SK-N-SH treated with all-trans-retinoic acid at 6 μM for 48 hours (cell line): ENCODE measurements around the gene GTPBP1.

Experiments used
- ATAC-seq: fragments of 200-7000 bp; cut with Tn5 transposase; 3 replicates; pipeline ENCODE4 v1.9.1; 2020; ENCODE audit warnings: mild to moderate bottlenecking, moderate library complexity
- ARNTL ChIP-seq: fragments of 450-650 bp; formaldehyde crosslinking; IDR thresholded peaks from 2 replicates; pipeline ENCODE4 v1.5.0; 2020; ENCODE audit warnings: low read depth, mild to moderate bottlenecking, moderate library complexity, borderline replicate concordance
- BACH2 ChIP-seq: fragments of 250-450 bp; sonication (Bioruptor Pico); IDR thresholded peaks from 2 replicates; pipeline ENCODE4 v1.9.0; 2021; ENCODE audit warnings: mild to moderate bottlenecking, borderline replicate concordance
- CSDC2 ChIP-seq: fragments of 250-450 bp; sonication (Bioruptor Pico); IDR thresholded peaks from 2 replicates; pipeline ENCODE4 v1.5.0; 2020; ENCODE audit warnings: mild to moderate bottlenecking, moderate library complexity
- ESRRG ChIP-seq: fragments of 250-450 bp; sonication (Bioruptor Pico); IDR thresholded peaks from 2 replicates; pipeline ENCODE4 v1.6.1; 2021; ENCODE audit warnings: mild to moderate bottlenecking
- GLIS3 ChIP-seq: fragments of 250-450 bp; sonication (Bioruptor Pico); IDR thresholded peaks from 2 replicates; pipeline ENCODE4 v1.5.0; 2020; ENCODE audit warnings: mild to moderate bottlenecking, moderate library complexity
- ISL1 ChIP-seq: fragments of 250-450 bp; sonication (Bioruptor Pico); IDR thresholded peaks from 2 replicates; pipeline ENCODE4 v2.1.2; 2022; ENCODE audit warnings: mild to moderate bottlenecking, moderate library complexity
- OSR1 ChIP-seq: fragments of 250-450 bp; sonication (Bioruptor Pico); IDR thresholded peaks from 2 replicates; pipeline ENCODE4 v1.8.0; 2022; ENCODE audit warnings: moderate library complexity, mild to moderate bottlenecking, inconsistent platforms
- PATZ1 ChIP-seq: fragments of 250-450 bp; sonication (Bioruptor Pico); IDR thresholded peaks from 2 replicates; pipeline ENCODE4 v1.8.0; 2020; ENCODE audit warnings: mild to moderate bottlenecking, moderate library complexity, borderline replicate concordance
- POU6F1 ChIP-seq: fragments of 250-450 bp; sonication (Bioruptor Pico); IDR thresholded peaks from 2 replicates; pipeline ENCODE4 v1.8.0; 2021; ENCODE audit warnings: low read depth, mild to moderate bottlenecking, moderate library complexity, borderline replicate concordance
- PPARA ChIP-seq: fragments of 250-450 bp; sonication (Bioruptor Pico); IDR thresholded peaks from 2 replicates; pipeline ENCODE4 v1.5.0; 2020; ENCODE audit warnings: mild to moderate bottlenecking, borderline replicate concordance
- RARB ChIP-seq: fragments of 250-450 bp; sonication (Bioruptor Pico); IDR thresholded peaks from 2 replicates; pipeline ENCODE4 v1.8.0; 2021; ENCODE audit warnings: mild to moderate bottlenecking, moderate library complexity
- TCF4 ChIP-seq: fragments of 250-450 bp; sonication (Bioruptor Pico); IDR thresholded peaks from 2 replicates; pipeline ENCODE4 v1.8.0; 2021; ENCODE audit warnings: mild to moderate bottlenecking, moderate library complexity, borderline replicate concordance
- TOX ChIP-seq: fragments of 250-450 bp; sonication (Bioruptor Pico); IDR thresholded peaks from 2 replicates; pipeline ENCODE4 v1.8.0; 2021; ENCODE audit warnings: mild to moderate bottlenecking, moderate library complexity, borderline replicate concordance
- ZC3H10 ChIP-seq: fragments of 250-450 bp; sonication (Bioruptor Pico); IDR thresholded peaks from 2 replicates; pipeline ENCODE4 v1.5.1; 2021; ENCODE audit warnings: mild to moderate bottlenecking, moderate library complexity
- ZFP3 ChIP-seq: fragments of 250-450 bp; sonication (Bioruptor Pico); IDR thresholded peaks from 2 replicates; pipeline ENCODE4 v1.5.0; 2020; ENCODE audit warnings: mild to moderate bottlenecking, moderate library complexity
- ZFP30 ChIP-seq: fragments of 450-650 bp; formaldehyde crosslinking; IDR thresholded peaks from 2 replicates; pipeline ENCODE4 v1.5.0; 2022; ENCODE audit warnings: mild to moderate bottlenecking, moderate library complexity
- ZNF70 ChIP-seq: fragments of 450-650 bp; formaldehyde crosslinking; IDR thresholded peaks from 2 replicates; pipeline ENCODE4 v1.5.0; 2020; ENCODE audit warnings: mild to moderate bottlenecking, moderate library complexity
- ZNF8 ChIP-seq: fragments of 450-650 bp; formaldehyde crosslinking; IDR thresholded peaks from 2 replicates; pipeline ENCODE4 v1.5.0; 2020; ENCODE audit warnings: mild to moderate bottlenecking, moderate library complexity
- TF ChIP-seq, protein P1 (sequence below): fragments of 250-450 bp; sonication (Bioruptor Pico); IDR thresholded peaks from 2 replicates; pipeline ENCODE4 v1.5.1; 2021; ENCODE audit warnings: mild to moderate bottlenecking, moderate library complexity
- TF ChIP-seq, protein P2 (sequence below): fragments of 250-450 bp; sonication (Bioruptor Pico); IDR thresholded peaks from 2 replicates; pipeline ENCODE4 v1.5.0; 2020; ENCODE audit warnings: mild to moderate bottlenecking, moderate library complexity

Gene GTPBP1

DNA sequence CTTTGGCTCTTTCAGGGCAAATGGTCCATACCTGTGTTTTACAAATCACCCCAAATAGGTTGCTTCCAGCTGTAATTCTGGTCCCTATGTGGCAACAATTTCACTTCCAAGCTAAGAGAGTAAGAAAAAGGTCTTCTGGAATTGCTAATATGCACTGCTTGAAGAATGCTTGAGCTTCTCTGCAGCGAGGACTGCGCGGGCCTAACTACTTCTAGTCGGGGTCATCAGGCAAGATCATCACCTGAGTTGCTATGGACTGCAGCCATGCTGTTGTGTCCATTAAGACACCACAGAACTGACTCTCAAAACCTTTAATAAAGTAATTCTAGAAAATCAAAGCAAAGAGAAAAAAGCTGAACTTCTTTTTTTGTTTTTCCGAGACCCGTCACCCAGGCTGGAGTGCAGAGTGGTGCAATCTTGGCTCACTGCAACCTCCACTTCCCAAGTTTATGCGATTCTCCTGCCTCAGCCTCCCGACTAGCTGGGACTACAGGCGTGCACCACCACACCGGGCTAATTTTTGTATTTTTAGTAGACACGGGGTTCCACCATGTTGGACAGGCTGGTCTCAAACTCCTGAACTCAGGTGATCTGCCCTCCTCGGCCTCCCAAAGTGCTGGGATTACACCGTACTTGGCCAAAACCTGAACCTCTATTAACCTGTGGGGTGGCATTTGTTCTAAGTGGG is 7.2 kb upstream of the GTPBP1 start:
- no peak for ATAC-seq
- TF ChIP-seq ZC3H10 (CRISPR knock-in tag) (no peak), BACH2 (no peak), POU6F1 (CRISPR knock-in tag) (no peak), CSDC2 (CRISPR knock-in tag) (no peak), ZFP3 (CRISPR knock-in tag) (no peak), ZNF8 (CRISPR knock-in tag) (no peak), ARNTL (CRISPR knock-in tag) (no peak), TOX (CRISPR knock-in tag) (no peak), GLIS3 (CRISPR knock-in tag) (no peak), TCF4 (CRISPR knock-in tag) (no peak), ESRRG (no peak), ISL1 (CRISPR knock-in tag) (no peak), RARB (CRISPR knock-in tag) (no peak), OSR1 (CRISPR knock-in tag) (no peak), ZFP30 (CRISPR knock-in tag) (no peak), PPARA (CRISPR knock-in tag) (no peak), PATZ1 (no peak)
- TF ChIP-seq, protein P1, sequence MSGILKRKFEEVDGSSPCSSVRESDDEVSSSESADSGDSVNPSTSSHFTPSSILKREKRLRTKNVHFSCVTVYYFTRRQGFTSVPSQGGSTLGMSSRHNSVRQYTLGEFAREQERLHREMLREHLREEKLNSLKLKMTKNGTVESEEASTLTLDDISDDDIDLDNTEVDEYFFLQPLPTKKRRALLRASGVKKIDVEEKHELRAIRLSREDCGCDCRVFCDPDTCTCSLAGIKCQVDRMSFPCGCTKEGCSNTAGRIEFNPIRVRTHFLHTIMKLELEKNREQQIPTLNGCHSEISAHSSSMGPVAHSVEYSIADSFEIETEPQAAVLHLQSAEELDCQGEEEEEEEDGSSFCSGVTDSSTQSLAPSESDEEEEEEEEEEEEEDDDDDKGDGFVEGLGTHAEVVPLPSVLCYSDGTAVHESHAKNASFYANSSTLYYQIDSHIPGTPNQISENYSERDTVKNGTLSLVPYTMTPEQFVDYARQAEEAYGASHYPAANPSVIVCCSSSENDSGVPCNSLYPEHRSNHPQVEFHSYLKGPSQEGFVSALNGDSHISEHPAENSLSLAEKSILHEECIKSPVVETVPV = no peak
- TF ChIP-seq, protein P2, sequence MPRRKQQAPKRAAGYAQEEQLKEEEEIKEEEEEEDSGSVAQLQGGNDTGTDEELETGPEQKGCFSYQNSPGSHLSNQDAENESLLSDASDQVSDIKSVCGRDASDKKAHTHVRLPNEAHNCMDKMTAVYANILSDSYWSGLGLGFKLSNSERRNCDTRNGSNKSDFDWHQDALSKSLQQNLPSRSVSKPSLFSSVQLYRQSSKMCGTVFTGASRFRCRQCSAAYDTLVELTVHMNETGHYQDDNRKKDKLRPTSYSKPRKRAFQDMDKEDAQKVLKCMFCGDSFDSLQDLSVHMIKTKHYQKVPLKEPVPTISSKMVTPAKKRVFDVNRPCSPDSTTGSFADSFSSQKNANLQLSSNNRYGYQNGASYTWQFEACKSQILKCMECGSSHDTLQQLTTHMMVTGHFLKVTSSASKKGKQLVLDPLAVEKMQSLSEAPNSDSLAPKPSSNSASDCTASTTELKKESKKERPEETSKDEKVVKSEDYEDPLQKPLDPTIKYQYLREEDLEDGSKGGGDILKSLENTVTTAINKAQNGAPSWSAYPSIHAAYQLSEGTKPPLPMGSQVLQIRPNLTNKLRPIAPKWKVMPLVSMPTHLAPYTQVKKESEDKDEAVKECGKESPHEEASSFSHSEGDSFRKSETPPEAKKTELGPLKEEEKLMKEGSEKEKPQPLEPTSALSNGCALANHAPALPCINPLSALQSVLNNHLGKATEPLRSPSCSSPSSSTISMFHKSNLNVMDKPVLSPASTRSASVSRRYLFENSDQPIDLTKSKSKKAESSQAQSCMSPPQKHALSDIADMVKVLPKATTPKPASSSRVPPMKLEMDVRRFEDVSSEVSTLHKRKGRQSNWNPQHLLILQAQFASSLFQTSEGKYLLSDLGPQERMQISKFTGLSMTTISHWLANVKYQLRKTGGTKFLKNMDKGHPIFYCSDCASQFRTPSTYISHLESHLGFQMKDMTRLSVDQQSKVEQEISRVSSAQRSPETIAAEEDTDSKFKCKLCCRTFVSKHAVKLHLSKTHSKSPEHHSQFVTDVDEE = no peak

GRCh38 chr22:38699143-38699542 is 6.6 kb upstream of the GTPBP1 start:
- no peak for TF ChIP-seq ZFP30 (CRISPR knock-in tag)
- TF ChIP-seq TCF4 (CRISPR knock-in tag) = no peak
- ATAC-seq = no peak

DNA sequence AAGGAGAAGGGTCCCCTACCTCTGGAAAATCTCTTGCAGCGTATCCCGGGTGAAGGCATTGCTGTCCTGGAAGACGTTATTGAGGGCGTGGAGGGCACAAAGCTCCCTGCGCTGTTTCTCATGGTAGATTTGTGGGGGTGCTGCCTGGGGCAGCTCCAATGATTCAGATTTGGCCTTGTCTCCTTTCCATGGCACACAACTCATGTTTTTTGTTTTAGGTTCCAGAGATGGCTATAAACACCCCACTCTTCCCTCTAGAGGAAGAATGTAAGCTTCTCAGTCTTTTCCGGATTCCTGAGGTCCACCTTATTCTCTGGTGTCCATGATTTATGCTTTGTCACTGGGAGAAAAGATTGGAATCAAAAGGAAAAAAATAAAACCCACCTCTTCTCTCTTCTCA is 6.0 kb upstream of the GTPBP1 start:
- no peak for TF ChIP-seq ZC3H10 (CRISPR knock-in tag)
- TF ChIP-seq PPARA (CRISPR knock-in tag) = no peak
- TF ChIP-seq, protein P2 = no peak
- no peak for TF ChIP-seq ZNF70
- TF ChIP-seq ESRRG = no peak
- TF ChIP-seq PATZ1 = no peak
- no peak for TF ChIP-seq CSDC2 (CRISPR knock-in tag)
- no peak for TF ChIP-seq TOX (CRISPR knock-in tag)
- TF ChIP-seq BACH2 = no peak
- TF ChIP-seq ZFP30 (CRISPR knock-in tag) = no peak
- ATAC-seq = peak; percentile 10; the same call in 1 of the 3 replicates
